WTC11 (cell line): ENCODE data around the gene PALB2. TPM values are rescaled to one million over a fixed set of nuclear protein-coding genes. Genes with fewer than 3 reads are reported as not detected.
A peak's percentile ranks its signal among the peaks of the same experiment; 100 is the strongest.

Experiments used
- ATAC-seq: fragments of 200-7000 bp; cut with Tn5 transposase; 2 replicates; pipeline ENCODE4 v1.10.0; 2021; ENCODE audit warnings: mild to moderate bottlenecking, moderate library complexity
- CTCF ChIA-PET: fragments of 300-600 bp; sonication (Branson Sonifier 250); formaldehyde crosslinking; loops from one replicate; lab custom pipeline; 2021; ENCODE audit warnings: antibody characterized with exemption; lab: Charles Lee
- POLR2A ChIA-PET: fragments of 350-600 bp; sonication (Branson Sonifier 250); formaldehyde crosslinking; loops from one replicate; lab custom pipeline; 2021; ENCODE audit warnings: antibody characterized with exemption; lab: Charles Lee
- DNase-seq: peaks from one replicate; pipeline ENCODE4 v3.0.0; 2021; ENCODE audit warnings: low spot score
- H3K27ac Mint-ChIP-seq: 2 replicates; pipeline ENCODE4 v1.8.0; 2021; ENCODE audit warnings: mixed read lengths
- H3K27me3 Mint-ChIP-seq: 2 replicates; pipeline ENCODE4 v1.8.0; 2021; ENCODE audit warnings: low read depth, mild to moderate bottlenecking, moderate library complexity, mixed read lengths
- H3K36me3 Mint-ChIP-seq: 2 replicates; pipeline ENCODE4 v1.8.0; 2021; ENCODE audit warnings: mixed read lengths
- H3K4me1 Mint-ChIP-seq: 2 replicates; pipeline ENCODE4 v1.8.0; 2022; ENCODE audit warnings: mixed read lengths
- H3K4me3 Mint-ChIP-seq: 2 replicates; pipeline ENCODE4 v1.8.0; 2021; ENCODE audit warnings: mild to moderate bottlenecking, moderate library complexity, mixed read lengths
- H3K9me3 Mint-ChIP-seq: 2 replicates; pipeline ENCODE4 v1.8.0; 2021; ENCODE audit warnings: mixed read lengths
- FOXJ3 ChIP-seq: sonication (generic); formaldehyde crosslinking; IDR thresholded peaks from 2 replicates; pipeline ENCODE4 v1.9.0; 2021; ENCODE audit warnings: missing genetic modification reagents, mild to moderate bottlenecking, borderline replicate concordance
- FOXK1 ChIP-seq: sonication (generic); formaldehyde crosslinking; IDR thresholded peaks from 2 replicates; pipeline ENCODE4 v1.8.0; 2022; ENCODE audit warnings: mild to moderate bottlenecking, moderate library complexity, missing genetic modification reagents
- GABPB1 ChIP-seq: sonication (generic); formaldehyde crosslinking; IDR thresholded peaks from 2 replicates; pipeline ENCODE4 v1.8.1; 2023; ENCODE audit warnings: mild to moderate bottlenecking, missing genetic modification reagents
- GTF2I ChIP-seq: fragments of 250-450 bp; sonication (Bioruptor Pico); conservative IDR thresholded peaks from 2 replicates; pipeline ENCODE4 v1.4.0; 2021; ENCODE audit warnings: mild to moderate bottlenecking
- JAZF1 ChIP-seq: fragments of 250-450 bp; sonication (Bioruptor Pico); IDR thresholded peaks from 2 replicates; pipeline ENCODE4 v1.9.0; 2021; ENCODE audit warnings: moderate library complexity, mild to moderate bottlenecking, inconsistent platforms
- KAT7 ChIP-seq: sonication (generic); formaldehyde crosslinking; IDR thresholded peaks from 2 replicates; pipeline ENCODE4 v1.8.1; 2023; ENCODE audit warnings: missing genetic modification reagents, mild to moderate bottlenecking, borderline replicate concordance
- MXD4 ChIP-seq: fragments of 250-450 bp; sonication (Bioruptor Pico); IDR thresholded peaks from 2 replicates; pipeline ENCODE4 v1.8.0; 2021; ENCODE audit warnings: mild to moderate bottlenecking, moderate library complexity, borderline replicate concordance
- NFE2L1 ChIP-seq: sonication (generic); formaldehyde crosslinking; IDR thresholded peaks from 2 replicates; pipeline ENCODE4 v1.8.1; 2023; ENCODE audit warnings: missing genetic modification reagents
- RORB ChIP-seq: fragments of 250-450 bp; sonication (Bioruptor Pico); IDR thresholded peaks from 2 replicates; pipeline ENCODE4 v1.9.0; 2021; ENCODE audit warnings: mild to moderate bottlenecking
- SMAD4 ChIP-seq: sonication (generic); formaldehyde crosslinking; IDR thresholded peaks from 2 replicates; pipeline ENCODE4 v1.8.0; 2022; ENCODE audit warnings: mild to moderate bottlenecking, missing genetic modification reagents
- SOX15 ChIP-seq: fragments of 250-450 bp; sonication (Bioruptor Pico); IDR thresholded peaks from 2 replicates; pipeline ENCODE4 v1.9.0; 2021; ENCODE audit warnings: mild to moderate bottlenecking
- TP53 ChIP-seq: sonication (generic); formaldehyde crosslinking; IDR thresholded peaks from 2 replicates; pipeline ENCODE4 v1.8.1; 2023; ENCODE audit warnings: mild to moderate bottlenecking, missing genetic modification reagents
- ZNF121 ChIP-seq: sonication (generic); formaldehyde crosslinking; IDR thresholded peaks from 2 replicates; pipeline ENCODE4 v1.8.0; 2023; ENCODE audit warnings: missing genetic modification reagents
- total RNA-seq: library from RNA; stranded (reverse); gene quantifications from 3 replicates; pipeline ENCODE4 v1.2.3, GENCODE V29; 2021
- TF ChIP-seq, protein P1 (sequence below): sonication (generic); formaldehyde crosslinking; IDR thresholded peaks from 2 replicates; pipeline ENCODE4 v1.8.0; 2023; ENCODE audit warnings: mild to moderate bottlenecking, missing genetic modification reagents
- TF ChIP-seq, protein P2 (sequence below): fragments of 250-450 bp; sonication (Bioruptor Pico); IDR thresholded peaks from 2 replicates; pipeline ENCODE4 v1.9.0; 2021; ENCODE audit warnings: mild to moderate bottlenecking
- TF ChIP-seq, protein P3 (sequence below): sonication (generic); formaldehyde crosslinking; IDR thresholded peaks from 2 replicates; pipeline ENCODE4 v1.8.0; 2022; ENCODE audit warnings: mild to moderate bottlenecking, missing genetic modification reagents
- TF ChIP-seq, protein P4 (sequence below): fragments of 250-450 bp; sonication (Bioruptor Pico); IDR thresholded peaks from 2 replicates; pipeline ENCODE4 v1.9.0; 2021; ENCODE audit warnings: moderate library complexity, mild to moderate bottlenecking, inconsistent platforms, borderline replicate concordance
- TF ChIP-seq, protein P5 (sequence below): fragments of 250-450 bp; sonication (Bioruptor Pico); IDR thresholded peaks from 2 replicates; pipeline ENCODE4 v1.9.0; 2021; ENCODE audit warnings: mild to moderate bottlenecking, borderline replicate concordance
- TF ChIP-seq, protein P6 (sequence below): sonication (generic); formaldehyde crosslinking; IDR thresholded peaks from 2 replicates; pipeline ENCODE4 v1.8.0; 2022; ENCODE audit warnings: mild to moderate bottlenecking, missing genetic modification reagents
- TF ChIP-seq, protein P7 (sequence below): fragments of 200-600 bp; IDR thresholded peaks from 2 replicates; pipeline ENCODE4 v1.8.0; 2022; ENCODE audit warnings: antibody characterized with exemption
- TF ChIP-seq, protein P8 (sequence below): sonication (generic); formaldehyde crosslinking; IDR thresholded peaks from 2 replicates; pipeline ENCODE4 v1.8.1; 2022; ENCODE audit warnings: missing genetic modification reagents, borderline replicate concordance

PALB2 gene
- total RNA-seq, 1 experiment from 2014 or later = 32.1 TPM

DNA sequence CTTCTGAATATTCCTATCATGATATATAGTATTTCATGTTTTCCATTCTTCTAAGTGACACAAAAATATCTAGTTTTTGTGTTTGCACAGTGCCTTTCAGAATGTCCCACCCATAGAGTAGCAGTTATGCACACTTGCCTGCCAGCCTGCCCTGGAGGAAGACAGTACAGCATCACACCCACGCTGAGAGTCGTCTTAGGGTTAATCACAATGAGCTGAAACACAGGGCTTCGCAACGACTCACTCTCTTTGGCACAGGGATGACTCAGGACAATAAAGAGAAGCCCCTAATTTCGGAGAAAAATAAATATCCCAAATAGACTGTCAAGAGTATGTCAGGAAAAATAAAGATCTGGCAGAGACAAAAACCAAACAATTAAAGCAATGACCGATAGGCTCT is 33.4 kb downstream of the PALB2 start:
- CTCF ChIA-PET = no interaction called here
- POLR2A ChIA-PET = no interaction called here
- Mint-ChIP-seq H3K4me1 (no peaks in the 10 kb centered on the region), H3K27ac (no peak overlapping the region), H3K9me3 (no peaks in the 10 kb centered on the region), H3K4me3 (no peak overlapping the region), H3K36me3 (peaks cover 42% of the 10 kb centered on the region), H3K27me3 (no peaks in the 10 kb centered on the region)
- DNase-seq (no peak), ATAC-seq (no peak)
- TF ChIP-seq, protein P1, sequence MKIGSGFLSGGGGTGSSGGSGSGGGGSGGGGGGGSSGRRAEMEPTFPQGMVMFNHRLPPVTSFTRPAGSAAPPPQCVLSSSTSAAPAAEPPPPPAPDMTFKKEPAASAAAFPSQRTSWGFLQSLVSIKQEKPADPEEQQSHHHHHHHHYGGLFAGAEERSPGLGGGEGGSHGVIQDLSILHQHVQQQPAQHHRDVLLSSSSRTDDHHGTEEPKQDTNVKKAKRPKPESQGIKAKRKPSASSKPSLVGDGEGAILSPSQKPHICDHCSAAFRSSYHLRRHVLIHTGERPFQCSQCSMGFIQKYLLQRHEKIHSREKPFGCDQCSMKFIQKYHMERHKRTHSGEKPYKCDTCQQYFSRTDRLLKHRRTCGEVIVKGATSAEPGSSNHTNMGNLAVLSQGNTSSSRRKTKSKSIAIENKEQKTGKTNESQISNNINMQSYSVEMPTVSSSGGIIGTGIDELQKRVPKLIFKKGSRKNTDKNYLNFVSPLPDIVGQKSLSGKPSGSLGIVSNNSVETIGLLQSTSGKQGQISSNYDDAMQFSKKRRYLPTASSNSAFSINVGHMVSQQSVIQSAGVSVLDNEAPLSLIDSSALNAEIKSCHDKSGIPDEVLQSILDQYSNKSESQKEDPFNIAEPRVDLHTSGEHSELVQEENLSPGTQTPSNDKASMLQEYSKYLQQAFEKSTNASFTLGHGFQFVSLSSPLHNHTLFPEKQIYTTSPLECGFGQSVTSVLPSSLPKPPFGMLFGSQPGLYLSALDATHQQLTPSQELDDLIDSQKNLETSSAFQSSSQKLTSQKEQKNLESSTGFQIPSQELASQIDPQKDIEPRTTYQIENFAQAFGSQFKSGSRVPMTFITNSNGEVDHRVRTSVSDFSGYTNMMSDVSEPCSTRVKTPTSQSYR = no peak
- no peak for TF ChIP-seq ZNF121 (CRISPR knock-in tag)
- TF ChIP-seq, protein P2, sequence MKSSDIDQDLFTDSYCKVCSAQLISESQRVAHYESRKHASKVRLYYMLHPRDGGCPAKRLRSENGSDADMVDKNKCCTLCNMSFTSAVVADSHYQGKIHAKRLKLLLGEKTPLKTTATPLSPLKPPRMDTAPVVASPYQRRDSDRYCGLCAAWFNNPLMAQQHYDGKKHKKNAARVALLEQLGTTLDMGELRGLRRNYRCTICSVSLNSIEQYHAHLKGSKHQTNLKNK (CRISPR knock-in tag) = no peak
- TF ChIP-seq, all 79 proteins: peak for 0

DNA sequence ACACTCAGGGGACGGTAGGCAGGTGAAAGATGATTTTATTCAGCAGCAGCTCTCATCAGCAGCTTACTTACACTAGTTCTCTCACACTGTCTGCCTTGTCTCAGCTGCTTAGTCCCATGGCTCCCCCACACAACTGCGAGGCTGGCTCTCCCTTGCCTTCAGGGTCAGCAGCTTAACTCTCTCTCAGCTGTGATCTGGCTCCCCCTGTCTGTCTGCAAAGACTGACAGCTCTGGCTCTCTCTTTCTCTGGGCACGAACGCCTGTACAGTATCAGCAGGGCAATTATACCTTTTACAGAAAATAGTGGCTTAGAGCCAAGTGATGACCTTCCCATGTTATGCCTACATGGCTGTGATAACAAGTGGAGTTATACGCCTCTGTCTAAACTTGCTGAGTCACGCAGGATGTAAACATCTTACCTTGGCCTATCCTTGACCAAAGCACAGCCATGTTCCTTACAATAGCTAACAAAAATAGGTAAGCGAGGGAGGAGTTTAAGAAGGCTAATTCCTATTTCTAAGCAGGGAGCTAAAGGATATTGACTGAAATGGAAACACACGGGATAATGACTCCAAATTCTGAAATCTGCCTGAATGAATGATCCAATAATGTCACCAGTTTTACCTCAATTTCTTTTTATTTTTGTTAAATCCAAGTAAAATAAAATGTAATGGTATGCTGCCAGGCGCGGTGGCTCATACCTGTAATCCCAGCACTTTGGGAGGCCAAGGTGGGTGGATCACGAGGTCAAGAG is 43.9 kb downstream of the PALB2 start:
- H3K9me3 Mint-ChIP-seq = no peaks in the 10 kb centered on the region
- no peak overlapping the region for H3K4me3 Mint-ChIP-seq
- peaks cover 31% of the 10 kb centered on the region for H3K4me1 Mint-ChIP-seq
- no peaks in the 10 kb centered on the region for H3K27me3 Mint-ChIP-seq
- POLR2A ChIA-PET = interaction anchor here (2.5 kb wide), 1 partner anchor 40 kb away, joined by 7 read pairs; the partner anchor contains the start of genes EARS2 and UBFD1
- peaks cover 18% of the 10 kb centered on the region for H3K36me3 Mint-ChIP-seq
- peak overlapping the region; percentile 91 for H3K27ac Mint-ChIP-seq
- CTCF ChIA-PET = interaction anchor here (0.7 to 2.2 kb wide), 23 partner anchors 8 to 429 kb away, joined by 3 to 22 read pairs (median 4); partner anchors contain the start of genes COG7, DCTN5, EARS2 and PALB2
- peak; percentile 52 for DNase-seq
- peak; percentile 67 for ATAC-seq
- TF ChIP-seq GABPB1 (no peak), FOXJ3 (CRISPR knock-in tag) (no peak), NFE2L1 (no peak), GTF2I (CRISPR knock-in tag) (no peak), SOX15 (CRISPR knock-in tag) (no peak), RORB (CRISPR knock-in tag) (no peak), KAT7 (CRISPR knock-in tag) (no peak), JAZF1 (no peak), FOXK1 (CRISPR knock-in tag) (no peak), TP53 (CRISPR knock-in tag) (no peak), MXD4 (CRISPR knock-in tag) (no peak), SMAD4 (CRISPR knock-in tag) (no peak)
- TF ChIP-seq, protein P3, sequence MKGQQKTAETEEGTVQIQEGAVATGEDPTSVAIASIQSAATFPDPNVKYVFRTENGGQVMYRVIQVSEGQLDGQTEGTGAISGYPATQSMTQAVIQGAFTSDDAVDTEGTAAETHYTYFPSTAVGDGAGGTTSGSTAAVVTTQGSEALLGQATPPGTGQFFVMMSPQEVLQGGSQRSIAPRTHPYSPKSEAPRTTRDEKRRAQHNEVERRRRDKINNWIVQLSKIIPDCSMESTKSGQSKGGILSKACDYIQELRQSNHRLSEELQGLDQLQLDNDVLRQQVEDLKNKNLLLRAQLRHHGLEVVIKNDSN (CRISPR knock-in tag) = no peak
- TF ChIP-seq, protein P4, sequence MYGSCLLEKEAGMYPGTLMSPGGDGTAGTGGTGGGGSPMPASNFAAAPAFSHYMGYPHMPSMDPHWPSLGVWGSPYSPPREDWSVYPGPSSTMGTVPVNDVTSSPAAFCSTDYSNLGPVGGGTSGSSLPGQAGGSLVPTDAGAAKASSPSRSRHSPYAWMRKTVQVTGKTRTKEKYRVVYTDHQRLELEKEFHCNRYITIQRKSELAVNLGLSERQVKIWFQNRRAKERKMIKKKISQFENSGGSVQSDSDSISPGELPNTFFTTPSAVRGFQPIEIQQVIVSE = no peak
- TF ChIP-seq, protein P5, sequence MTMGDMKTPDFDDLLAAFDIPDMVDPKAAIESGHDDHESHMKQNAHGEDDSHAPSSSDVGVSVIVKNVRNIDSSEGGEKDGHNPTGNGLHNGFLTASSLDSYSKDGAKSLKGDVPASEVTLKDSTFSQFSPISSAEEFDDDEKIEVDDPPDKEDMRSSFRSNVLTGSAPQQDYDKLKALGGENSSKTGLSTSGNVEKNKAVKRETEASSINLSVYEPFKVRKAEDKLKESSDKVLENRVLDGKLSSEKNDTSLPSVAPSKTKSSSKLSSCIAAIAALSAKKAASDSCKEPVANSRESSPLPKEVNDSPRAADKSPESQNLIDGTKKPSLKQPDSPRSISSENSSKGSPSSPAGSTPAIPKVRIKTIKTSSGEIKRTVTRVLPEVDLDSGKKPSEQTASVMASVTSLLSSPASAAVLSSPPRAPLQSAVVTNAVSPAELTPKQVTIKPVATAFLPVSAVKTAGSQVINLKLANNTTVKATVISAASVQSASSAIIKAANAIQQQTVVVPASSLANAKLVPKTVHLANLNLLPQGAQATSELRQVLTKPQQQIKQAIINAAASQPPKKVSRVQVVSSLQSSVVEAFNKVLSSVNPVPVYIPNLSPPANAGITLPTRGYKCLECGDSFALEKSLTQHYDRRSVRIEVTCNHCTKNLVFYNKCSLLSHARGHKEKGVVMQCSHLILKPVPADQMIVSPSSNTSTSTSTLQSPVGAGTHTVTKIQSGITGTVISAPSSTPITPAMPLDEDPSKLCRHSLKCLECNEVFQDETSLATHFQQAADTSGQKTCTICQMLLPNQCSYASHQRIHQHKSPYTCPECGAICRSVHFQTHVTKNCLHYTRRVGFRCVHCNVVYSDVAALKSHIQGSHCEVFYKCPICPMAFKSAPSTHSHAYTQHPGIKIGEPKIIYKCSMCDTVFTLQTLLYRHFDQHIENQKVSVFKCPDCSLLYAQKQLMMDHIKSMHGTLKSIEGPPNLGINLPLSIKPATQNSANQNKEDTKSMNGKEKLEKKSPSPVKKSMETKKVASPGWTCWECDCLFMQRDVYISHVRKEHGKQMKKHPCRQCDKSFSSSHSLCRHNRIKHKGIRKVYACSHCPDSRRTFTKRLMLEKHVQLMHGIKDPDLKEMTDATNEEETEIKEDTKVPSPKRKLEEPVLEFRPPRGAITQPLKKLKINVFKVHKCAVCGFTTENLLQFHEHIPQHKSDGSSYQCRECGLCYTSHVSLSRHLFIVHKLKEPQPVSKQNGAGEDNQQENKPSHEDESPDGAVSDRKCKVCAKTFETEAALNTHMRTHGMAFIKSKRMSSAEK = no peak
- TF ChIP-seq, protein P6, sequence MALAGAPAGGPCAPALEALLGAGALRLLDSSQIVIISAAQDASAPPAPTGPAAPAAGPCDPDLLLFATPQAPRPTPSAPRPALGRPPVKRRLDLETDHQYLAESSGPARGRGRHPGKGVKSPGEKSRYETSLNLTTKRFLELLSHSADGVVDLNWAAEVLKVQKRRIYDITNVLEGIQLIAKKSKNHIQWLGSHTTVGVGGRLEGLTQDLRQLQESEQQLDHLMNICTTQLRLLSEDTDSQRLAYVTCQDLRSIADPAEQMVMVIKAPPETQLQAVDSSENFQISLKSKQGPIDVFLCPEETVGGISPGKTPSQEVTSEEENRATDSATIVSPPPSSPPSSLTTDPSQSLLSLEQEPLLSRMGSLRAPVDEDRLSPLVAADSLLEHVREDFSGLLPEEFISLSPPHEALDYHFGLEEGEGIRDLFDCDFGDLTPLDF = no peak
- TF ChIP-seq, protein P7, sequence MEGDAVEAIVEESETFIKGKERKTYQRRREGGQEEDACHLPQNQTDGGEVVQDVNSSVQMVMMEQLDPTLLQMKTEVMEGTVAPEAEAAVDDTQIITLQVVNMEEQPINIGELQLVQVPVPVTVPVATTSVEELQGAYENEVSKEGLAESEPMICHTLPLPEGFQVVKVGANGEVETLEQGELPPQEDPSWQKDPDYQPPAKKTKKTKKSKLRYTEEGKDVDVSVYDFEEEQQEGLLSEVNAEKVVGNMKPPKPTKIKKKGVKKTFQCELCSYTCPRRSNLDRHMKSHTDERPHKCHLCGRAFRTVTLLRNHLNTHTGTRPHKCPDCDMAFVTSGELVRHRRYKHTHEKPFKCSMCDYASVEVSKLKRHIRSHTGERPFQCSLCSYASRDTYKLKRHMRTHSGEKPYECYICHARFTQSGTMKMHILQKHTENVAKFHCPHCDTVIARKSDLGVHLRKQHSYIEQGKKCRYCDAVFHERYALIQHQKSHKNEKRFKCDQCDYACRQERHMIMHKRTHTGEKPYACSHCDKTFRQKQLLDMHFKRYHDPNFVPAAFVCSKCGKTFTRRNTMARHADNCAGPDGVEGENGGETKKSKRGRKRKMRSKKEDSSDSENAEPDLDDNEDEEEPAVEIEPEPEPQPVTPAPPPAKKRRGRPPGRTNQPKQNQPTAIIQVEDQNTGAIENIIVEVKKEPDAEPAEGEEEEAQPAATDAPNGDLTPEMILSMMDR = no peak
- TF ChIP-seq, protein P8, sequence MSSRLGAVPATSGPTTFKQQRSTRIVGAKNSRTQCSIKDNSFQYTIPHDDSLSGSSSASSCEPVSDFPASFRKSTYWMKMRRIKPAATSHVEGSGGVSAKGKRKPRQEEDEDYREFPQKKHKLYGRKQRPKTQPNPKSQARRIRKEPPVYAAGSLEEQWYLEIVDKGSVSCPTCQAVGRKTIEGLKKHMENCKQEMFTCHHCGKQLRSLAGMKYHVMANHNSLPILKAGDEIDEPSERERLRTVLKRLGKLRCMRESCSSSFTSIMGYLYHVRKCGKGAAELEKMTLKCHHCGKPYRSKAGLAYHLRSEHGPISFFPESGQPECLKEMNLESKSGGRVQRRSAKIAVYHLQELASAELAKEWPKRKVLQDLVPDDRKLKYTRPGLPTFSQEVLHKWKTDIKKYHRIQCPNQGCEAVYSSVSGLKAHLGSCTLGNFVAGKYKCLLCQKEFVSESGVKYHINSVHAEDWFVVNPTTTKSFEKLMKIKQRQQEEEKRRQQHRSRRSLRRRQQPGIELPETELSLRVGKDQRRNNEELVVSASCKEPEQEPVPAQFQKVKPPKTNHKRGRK (CRISPR knock-in tag) = no peak
